Ovary (tissue), 9 donors: Measurements from ENCODE around the gene TMEM9. TPM values are rescaled to one million over a fixed set of nuclear protein-coding genes. Genes with fewer than 3 reads are reported as not detected.

Experiments
- DNase-seq, 5 donors: peaks; one replicate each; pipeline ENCODE4 v3.0.0-alpha.2; 2019 to 2020
- H3K27ac ChIP-seq, 2 donors: fragments of 200-600 bp; one replicate each; pipeline versions ENCODE4 v1.5.1 to v1.8.0; 2019 to 2022
- H3K27me3 ChIP-seq: fragments of 200-600 bp; one replicate; pipeline ENCODE4 v1.8.0; 2022
- H3K36me3 ChIP-seq: fragments of 200-600 bp; sonication (generic); one replicate; pipeline ENCODE4 v1.5.1; 2019
- H3K4me1 ChIP-seq: one replicate; pipeline ENCODE4 v1.8.1; 2013; ENCODE audit warnings: mild to moderate bottlenecking, moderate library complexity; ENCODE audit not compliant: insufficient read depth
- H3K4me3 ChIP-seq: fragments of 200-600 bp; sonication (generic); one replicate; pipeline ENCODE4 v1.5.1; 2017
- H3K9me3 ChIP-seq, 2 donors: fragments of 200-600 bp in 1 of 2; sonication (generic) in 1 of 2; one replicate each; pipeline versions ENCODE4 v1.5.1 to v1.8.1; 2013 to 2019; ENCODE audit warnings: mild to moderate bottlenecking in 1 of 2, moderate library complexity in 1 of 2
- CTCF ChIP-seq, 3 donors: fragments of 450-650 bp in 2 of 3; fragments of 200-600 bp in 1 of 3; IDR thresholded peaks; one replicate each; pipeline versions ENCODE4 v1.5.1 to v1.8.0; 2016 to 2022; ENCODE audit warnings: antibody characterized with exemption in 3 of 3, mild to moderate bottlenecking in 1 of 3
- EP300 ChIP-seq: sonication (generic); formaldehyde crosslinking; IDR thresholded peaks from one replicate; pipeline ENCODE4 v1.6.1; 2017; ENCODE audit warnings: antibody characterized with exemption
- POLR2A ChIP-seq: fragments of 450-650 bp; IDR thresholded peaks from one replicate; pipeline ENCODE4 v1.6.1; 2017; ENCODE audit warnings: antibody characterized with exemption, mild to moderate bottlenecking, moderate library complexity
- WGBS, 3 donors: extraction: QIAGEN DNeasy Blood & Tissue Kit in 1 of 3; methylation state at CpG; one replicate each; pipeline versions ENCODE4 v1.1.5 to v1.1.7; 2013 to 2017; 5-methylcytosine and 5-hydroxymethylcytosine counted together
- intact Hi-C, 4 donors: fragments of 100-400 bp; cut with DNase I; formaldehyde crosslinking; loops; one replicate each; pipeline versions ENCODE4 v1.11.0 to v1.15.1; 2022 to 2023
- polyA plus RNA-seq, 2 donors: library from polyadenylated mRNA; stranded (reverse); fragments of 200-250 nt in 1 of 2; fragments of 350-450 nt in 1 of 2; fragmentation: Illumina TruSeq in 1 of 2; extraction: RNeasy Lipid Tissue Mini Kit (QIAGEN cat#74804) in 1 of 2; gene quantifications; one replicate each; pipeline ENCODE4 v1.2.3, GENCODE V29; 2013 to 2014
- total RNA-seq, 7 donors: library from RNA; depleted of rRNA in 2 of 7; stranded (reverse); fragments of >200 nt in 2 of 7; fragmentation: NEBNext Ultra II Directional in 3 of 7; extraction: Animal tissue kit (Norgen Biotek cat#: 25700) in 3 of 7; gene quantifications; one replicate each; pipeline versions ENCODE4 v1.1.0 to v1.2.4, GENCODE V29; 2016 to 2023
- donor health status: DM: no; HTN: no; CAD: no; lungs with moderate emphysema.
- donor health status: DM: no; HTN: no; CAD: no.
- donor health status: Bipolar disorder and iron deficiency.
- donor health status: DM: yes; HTN: yes; CAD: no.
- donor health status: DM: no; HTN: no; CAD: no.
- donor health status: DM: yes; HTN: yes; CAD: no.

Gene TMEM9
- total and polyA plus RNA-seq, 9 donors: 49.5 to 114 (median 88.8) TPM

GRCh38 chr1:201127755-201128455 lies 26.4 kb downstream of the TMEM9 start:
- no peaks in the 10 kb centered on the region for H3K27me3 ChIP-seq
- intact Hi-C loops: no loop called here
- H3K36me3 ChIP-seq: no peaks in the 10 kb centered on the region
- no peak overlapping the region for H3K27ac ChIP-seq
- TF ChIP-seq CTCF (IDR thresholded peaks at IDR 0.05) (no peak), POLR2A (no peak), EP300 (no peak)
- H3K4me3 ChIP-seq: no peak overlapping the region
- 90 to 92% (median 91%) methylated on average over 17 of the region's 17 CpGs for WGBS, 3 donors
- no peaks in the 10 kb centered on the region for H3K9me3 ChIP-seq
- peaks cover 10% of the 10 kb centered on the region for H3K4me1 ChIP-seq
- DNase-seq: no peak

GRCh38 chr1:201126832-201127754 lies 27.2 kb downstream of the TMEM9 start, which contains the start of gene ASCL5:
Gene ASCL5, minus strand, starts transcription at chr1:201127184. Its CDS starts 11,812 bp downstream, at chr1:201115372.
- H3K27ac ChIP-seq: peak within 1 kb of the TSS in 1 of 2 donors; percentile 29
- no peaks in the 10 kb centered on the region for H3K36me3 ChIP-seq
- no peak for TF ChIP-seq CTCF (IDR thresholded peaks at IDR 0.05)
- no peak for TF ChIP-seq EP300
- no peak for TF ChIP-seq POLR2A
- no peaks in the 10 kb centered on the region for H3K9me3 ChIP-seq
- H3K4me1 ChIP-seq: peaks cover 10% of the 10 kb centered on the region
- DNase-seq: no peak
- H3K27me3 ChIP-seq: no peaks in the 10 kb centered on the region
- H3K4me3 ChIP-seq: no peak within 1 kb of the TSS
- intact Hi-C loops: no loop called here
- 83 to 86% (median 85%) methylated on average over 24 of the region's 24 CpGs for WGBS, 3 donors

GRCh38 chr1:201126463-201126831 lies 27.8 kb downstream of the TMEM9 start:
- H3K27me3 ChIP-seq: no peaks in the 10 kb centered on the region
- TF ChIP-seq CTCF (IDR thresholded peaks at IDR 0.05) (no peak), EP300 (no peak), POLR2A (no peak)
- peaks cover 9% of the 10 kb centered on the region for H3K4me1 ChIP-seq
- H3K4me3 ChIP-seq: no peak overlapping the region
- no peak overlapping the region for H3K27ac ChIP-seq
- H3K36me3 ChIP-seq: no peaks in the 10 kb centered on the region
- no peak for DNase-seq
- 67 to 77% (median 68%) methylated on average over 3 of the region's 3 CpGs for WGBS, 3 donors
- H3K9me3 ChIP-seq: no peaks in the 10 kb centered on the region
- intact Hi-C loops: no loop called here

- WGBS, 3 donors: 8 to 19% (median 13%) methylated on average over 7 of the region's 7 CpGs
- H3K4me1 ChIP-seq: peaks cover 8% of the 10 kb centered on the region
- intact Hi-C loops: no loop called here
- no peaks in the 10 kb centered on the region for H3K27me3 ChIP-seq
- TF ChIP-seq POLR2A (no peak), EP300 (no peak), CTCF (IDR thresholded peaks at IDR 0.05) (no peak)
- H3K9me3 ChIP-seq: no peaks in the 10 kb centered on the region
- no peak overlapping the region for H3K4me3 ChIP-seq
- no peaks in the 10 kb centered on the region for H3K36me3 ChIP-seq
- peak overlapping the region in 1 of 2 donors; percentile 45 for H3K27ac ChIP-seq
- DNase-seq: peak in 1 of 5 donors; percentile 36
Measured at GRCh38 chr1:201125800-201126199, 28.5 kb downstream of the TMEM9 start.
